HG03159 (cell line): ENCODE results near the gene PSENEN.
"Not testable (repeated sequence)": the region's sequence is repeated elsewhere in the genome, so short reads cannot be mapped to it uniquely, and the experiment has no call there.

ENCODE experiments used
- ATAC-seq: cut with Tn5 transposase; IDR thresholded peaks from one replicate; pipeline ENCODE4 v1.9.1; 2021; ENCODE audit warnings: mild to moderate bottlenecking, moderate library complexity; ENCODE audit not compliant: unreplicated experiment

PSENEN gene

GRCh38 chr19:35718345-35719041 is 27.0 kb upstream of the PSENEN start:
- peak; percentile 4 for ATAC-seq

- ATAC-seq, result no peak
These were observed 25.9 kb upstream of the PSENEN start for GRCh38 chr19:35719402-35720162.

GRCh38 chr19:35720163-35720524 is 25.3 kb upstream of the PSENEN start:
- ATAC-seq, result no peak

GRCh38 chr19:35720648-35721047 is 24.8 kb upstream of the PSENEN start:
- no peak for ATAC-seq

GRCh38 chr19:35721374-35721773 is 24.1 kb upstream of the PSENEN start:
- ATAC-seq, result no peak

GRCh38 chr19:35722461-35722860 is 23.0 kb upstream of the PSENEN start:
- no peak for ATAC-seq

GRCh38 chr19:35722897-35723296 is 22.6 kb upstream of the PSENEN start:
- no peak for ATAC-seq

- ATAC-seq, result no peak
These were observed 21.8 kb upstream of the PSENEN start for GRCh38 chr19:35723671-35724070.

GRCh38 chr19:35724132-35724531 is 21.3 kb upstream of the PSENEN start:
- ATAC-seq, result not testable (repeated sequence)

- no peak for ATAC-seq
These were observed 20.9 kb upstream of the PSENEN start for GRCh38 chr19:35724560-35724959.

- no peak for ATAC-seq
These were observed 20.1 kb upstream of the PSENEN start for GRCh38 chr19:35725216-35725861.

- no peak for ATAC-seq
These were observed 18.1 kb upstream of the PSENEN start for GRCh38 chr19:35727053-35727955.

- ATAC-seq, result no peak
These were observed 17.3 kb upstream of the PSENEN start for GRCh38 chr19:35727956-35728706.

GRCh38 chr19:35729021-35729420 is 16.4 kb upstream of the PSENEN start:
- no peak for ATAC-seq

- no peak for ATAC-seq
These were observed 15.7 kb upstream of the PSENEN start for GRCh38 chr19:35729763-35730162.

- no peak for ATAC-seq
These were observed 15.1 kb upstream of the PSENEN start for GRCh38 chr19:35730326-35730725.

GRCh38 chr19:35731353-35731752 is 14.1 kb upstream of the PSENEN start:
- no peak for ATAC-seq

GRCh38 chr19:35731779-35732405 is 13.6 kb upstream of the PSENEN start:
- no peak for ATAC-seq

- no peak for ATAC-seq
These were observed 12.8 kb upstream of the PSENEN start for GRCh38 chr19:35732540-35733179.
